CD4-positive, alpha-beta T cell treated with Interleukin-17A for 4 hours (primary cell): ENCODE results near the gene OPRM1.
"Not testable (repeated sequence)": the region's sequence is repeated elsewhere in the genome, so short reads cannot be mapped to it uniquely, and the experiment has no call there.

ENCODE experiments used
- DNase-seq: peaks from one replicate; pipeline ENCODE4 v3.0.0-alpha.2; 2020; ENCODE audit warnings: mixed read lengths

Gene OPRM1

DNA sequence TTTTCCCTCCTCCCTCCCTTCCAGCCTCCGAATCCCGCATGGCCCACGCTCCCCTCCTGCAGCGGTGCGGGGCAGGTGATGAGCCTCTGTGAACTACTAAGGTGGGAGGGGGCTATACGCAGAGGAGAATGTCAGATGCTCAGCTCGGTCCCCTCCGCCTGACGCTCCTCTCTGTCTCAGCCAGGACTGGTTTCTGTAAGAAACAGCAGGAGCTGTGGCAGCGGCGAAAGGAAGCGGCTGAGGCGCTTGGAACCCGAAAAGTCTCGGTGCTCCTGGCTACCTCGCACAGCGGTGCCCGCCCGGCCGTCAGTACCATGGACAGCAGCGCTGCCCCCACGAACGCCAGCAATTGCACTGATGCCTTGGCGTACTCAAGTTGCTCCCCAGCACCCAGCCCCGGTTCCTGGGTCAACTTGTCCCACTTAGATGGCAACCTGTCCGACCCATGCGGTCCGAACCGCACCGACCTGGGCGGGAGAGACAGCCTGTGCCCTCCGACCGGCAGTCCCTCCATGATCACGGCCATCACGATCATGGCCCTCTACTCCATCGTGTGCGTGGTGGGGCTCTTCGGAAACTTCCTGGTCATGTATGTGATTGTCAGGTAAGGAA lies at the start of gene OPRM1:
OPRM1 (plus strand) TSS at position 10 of the 612 bp plus-strand sequence; CDS start at position 315, 305 bp downstream.
- DNase-seq: peak; percentile 15

DNA sequence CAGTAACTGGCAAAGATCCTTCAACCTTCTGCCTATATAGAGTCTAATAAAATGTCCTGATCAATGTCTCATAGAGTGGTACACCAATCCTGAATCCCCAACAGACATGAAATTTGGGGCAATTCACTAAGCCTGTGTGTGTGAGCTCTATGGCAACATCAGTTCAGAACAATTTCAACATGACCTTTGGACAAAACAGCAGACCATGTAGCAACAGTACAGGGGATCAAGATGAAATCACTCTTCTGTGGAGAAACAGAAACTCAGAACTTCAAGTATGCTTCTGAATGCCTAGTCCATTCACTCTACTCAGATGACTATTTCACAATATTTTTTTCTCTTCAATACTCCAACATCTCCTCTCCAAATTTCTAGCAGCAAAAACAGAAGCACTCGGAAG lies 49.1 kb upstream of the OPRM1 start:
- DNase-seq: no peak

GRCh38 chr6:153994004-153994403 lies 45.0 kb upstream of the OPRM1 start:
- DNase-seq: no peak

GRCh38 chr6:153994811-153995210 lies 44.2 kb upstream of the OPRM1 start:
- DNase-seq: no peak

DNA sequence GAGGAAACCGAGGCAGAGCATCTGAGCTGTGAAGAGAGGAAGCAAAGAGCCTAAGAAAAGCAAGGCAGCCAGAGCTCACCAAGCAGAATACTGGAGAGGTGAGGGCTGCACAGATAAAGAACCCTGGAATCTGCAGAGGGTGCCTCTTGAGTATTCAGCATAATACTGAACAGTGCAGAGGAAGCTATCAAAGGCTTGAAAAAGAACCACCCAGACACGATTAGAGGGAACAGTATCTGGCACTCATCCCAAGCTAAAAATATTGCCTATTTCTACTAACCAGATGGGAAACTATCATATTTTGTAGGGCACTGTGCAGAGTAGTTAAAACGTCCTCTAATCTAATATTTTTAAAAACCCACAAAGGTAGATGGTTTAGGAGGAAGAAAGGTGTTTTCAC lies 41.8 kb upstream of the OPRM1 start:
- DNase-seq: no peak

- DNase-seq: no peak
Measured at GRCh38 chr6:154001494-154002285, 37.4 kb upstream of the OPRM1 start.

GRCh38 chr6:154002894-154003293 lies 36.1 kb upstream of the OPRM1 start:
- DNase-seq: no peak

- no peak for DNase-seq
Measured at GRCh38 chr6:154010371-154010770, 28.7 kb upstream of the OPRM1 start.

- no peak for DNase-seq
Measured at GRCh38 chr6:154012852-154013251, 26.2 kb upstream of the OPRM1 start.

DNA sequence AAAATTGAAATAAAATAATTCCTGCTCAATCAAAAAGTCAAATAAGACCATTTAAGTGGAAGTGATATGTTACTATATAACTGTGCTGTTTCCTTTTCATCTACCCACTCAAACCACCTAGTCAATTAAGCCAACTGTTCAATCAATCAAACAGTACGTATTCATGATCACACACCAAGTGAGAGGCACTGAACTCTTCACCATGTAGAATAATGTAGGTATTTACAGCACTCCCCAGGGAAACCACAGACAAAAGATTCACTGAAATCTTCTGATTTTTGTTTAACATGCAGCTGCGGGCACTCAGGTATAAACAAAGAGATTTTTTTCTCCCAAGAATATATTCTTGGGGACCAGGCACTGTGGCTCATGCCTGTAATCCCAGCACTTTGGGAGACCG lies 21.3 kb upstream of the OPRM1 start:
- no peak for DNase-seq

GRCh38 chr6:154030646-154031045 lies 8.4 kb upstream of the OPRM1 start:
- no peak for DNase-seq

GRCh38 chr6:154041001-154041400 lies 2.0 kb downstream of the OPRM1 start:
- DNase-seq: no peak

- DNase-seq: no peak
Measured at GRCh38 chr6:154053141-154053540, 14.1 kb downstream of the OPRM1 start.

- no peak for DNase-seq
Measured at GRCh38 chr6:154056536-154056935, 17.5 kb downstream of the OPRM1 start.

GRCh38 chr6:154057098-154057497 lies 18.1 kb downstream of the OPRM1 start:
- no peak for DNase-seq

GRCh38 chr6:154058963-154059680 lies 20.1 kb downstream of the OPRM1 start:
- DNase-seq: no peak

GRCh38 chr6:154060076-154060475 lies 21.0 kb downstream of the OPRM1 start:
- DNase-seq: no peak

DNA sequence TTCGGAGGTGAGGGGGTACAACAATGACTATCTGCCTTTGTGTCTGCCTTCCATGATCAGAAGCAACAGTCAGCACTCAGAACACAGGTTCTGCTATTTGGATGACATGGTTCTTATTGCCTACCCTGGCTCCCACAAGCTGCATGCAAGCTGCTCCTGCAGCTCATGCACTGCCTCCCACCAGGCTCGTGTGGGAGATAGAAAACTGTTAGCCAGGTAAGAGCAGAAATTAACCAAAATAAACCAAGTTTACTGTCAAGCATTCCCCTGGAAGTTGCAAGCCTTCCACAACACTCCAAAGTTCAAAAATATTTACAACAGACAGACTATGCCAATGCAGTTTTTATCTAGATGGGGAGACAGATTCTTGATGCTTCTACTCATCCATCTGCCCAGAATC lies 31.0 kb downstream of the OPRM1 start:
- no peak for DNase-seq

GRCh38 chr6:154070657-154071056 lies 31.6 kb downstream of the OPRM1 start:
- DNase-seq: no peak

DNA sequence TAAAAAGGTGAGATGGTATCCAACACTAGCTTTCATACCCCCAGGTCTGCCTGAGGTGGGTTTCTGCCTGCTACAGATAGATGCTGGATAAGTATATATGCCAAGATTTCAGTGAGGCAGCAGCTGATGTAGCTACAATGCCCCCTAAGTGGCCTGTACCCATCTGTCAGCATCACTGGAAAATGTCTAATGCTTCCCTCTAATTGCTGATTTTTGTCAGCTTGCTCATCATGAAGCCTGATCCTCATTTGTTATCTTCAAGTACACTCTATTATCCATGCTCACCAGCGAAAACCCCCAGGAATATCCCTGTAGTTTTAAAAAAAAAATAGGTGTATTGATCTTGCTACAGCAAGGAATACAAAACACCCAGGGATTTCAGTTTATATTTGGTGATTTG lies 32.2 kb downstream of the OPRM1 start:
- DNase-seq: no peak

DNA sequence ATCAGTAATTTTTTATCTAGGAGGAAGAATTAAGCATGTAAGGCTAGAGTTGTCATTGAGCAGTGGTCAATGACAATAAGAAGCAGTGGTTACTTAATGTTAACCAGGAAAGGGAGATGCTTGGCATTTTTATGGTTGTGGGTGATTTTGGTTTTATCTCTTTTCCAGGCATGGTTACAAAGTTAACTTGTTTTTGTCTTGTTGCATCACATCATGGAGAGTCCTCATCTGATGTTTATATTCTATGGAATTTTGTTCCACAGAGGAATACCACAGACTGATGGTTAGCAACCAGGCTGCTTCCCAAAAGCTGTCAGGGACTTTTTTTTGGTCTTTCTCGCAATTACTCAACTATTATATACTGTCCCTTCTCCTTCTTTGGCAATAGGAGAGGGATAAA lies 32.7 kb downstream of the OPRM1 start:
- no peak for DNase-seq

- not testable (repeated sequence) for DNase-seq
Measured at GRCh38 chr6:154078596-154078995, 39.6 kb downstream of the OPRM1 start.

DNA sequence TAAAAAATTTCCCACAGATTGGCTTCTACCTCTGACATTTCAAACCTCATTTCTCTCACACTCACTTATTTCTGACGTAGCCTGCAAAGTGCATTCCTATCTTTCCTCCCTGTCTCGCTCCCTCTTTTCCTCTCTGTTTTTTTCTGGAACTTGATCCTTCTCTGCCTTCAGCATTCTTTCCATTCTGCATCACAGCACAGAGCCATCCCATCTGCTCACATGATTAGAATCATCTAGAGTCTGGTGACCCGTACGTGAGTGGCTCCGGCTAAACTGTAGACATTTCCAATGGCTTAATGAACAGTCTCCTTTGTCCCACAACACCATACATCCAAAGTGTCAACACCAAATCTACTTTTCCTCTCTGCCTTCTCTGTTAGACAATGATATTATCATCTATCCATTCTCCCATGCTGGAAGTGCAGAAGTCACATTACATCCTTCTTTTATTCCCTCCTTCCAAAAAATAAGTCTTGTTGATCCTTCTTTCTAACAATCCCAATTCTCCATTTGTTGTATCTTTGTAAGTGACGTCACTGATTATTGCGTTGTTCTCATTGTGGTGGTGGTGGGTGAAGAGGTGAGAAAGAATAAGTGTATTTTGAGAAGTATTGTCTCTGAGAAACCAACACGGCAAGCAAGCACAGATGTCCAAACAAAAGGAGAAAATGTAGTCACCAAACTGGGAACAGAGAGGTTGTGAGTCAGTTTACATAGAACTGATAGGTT lies 41.6 kb downstream of the OPRM1 start:
- no peak for DNase-seq
